HG03521 (cell line): ENCODE measurements around the gene SOCS7.

Experiments used
- ATAC-seq: cut with Tn5 transposase; IDR thresholded peaks from one replicate; pipeline ENCODE4 v1.9.1; 2021; ENCODE audit warnings: mild to moderate bottlenecking, moderate library complexity; ENCODE audit not compliant: unreplicated experiment

SOCS7 gene

GRCh38 chr17:38336838-38337237 lies 14.8 kb upstream of the SOCS7 start:
- ATAC-seq = no peak

DNA sequence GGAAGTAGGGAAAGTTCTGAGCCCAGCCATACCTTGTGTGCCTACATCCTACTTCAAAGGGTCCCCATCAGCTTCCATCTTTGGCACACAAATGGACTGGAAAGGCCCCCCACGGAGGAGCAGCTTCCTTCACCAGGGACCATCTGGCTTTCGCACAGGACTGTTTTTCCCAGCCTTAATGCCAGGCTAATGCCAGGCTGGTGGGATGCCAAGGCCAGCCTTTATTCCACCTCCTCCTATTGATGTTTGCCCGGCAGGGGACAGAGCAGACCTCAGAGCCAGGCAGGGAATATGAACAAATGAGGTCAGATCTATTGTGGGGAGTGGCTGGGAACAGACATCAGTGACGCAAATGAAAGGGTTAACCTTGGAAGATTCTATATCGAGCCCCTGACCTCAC lies 13.6 kb upstream of the SOCS7 start:
- ATAC-seq = no peak

GRCh38 chr17:38338535-38338934 lies 13.1 kb upstream of the SOCS7 start:
- ATAC-seq = no peak

DNA sequence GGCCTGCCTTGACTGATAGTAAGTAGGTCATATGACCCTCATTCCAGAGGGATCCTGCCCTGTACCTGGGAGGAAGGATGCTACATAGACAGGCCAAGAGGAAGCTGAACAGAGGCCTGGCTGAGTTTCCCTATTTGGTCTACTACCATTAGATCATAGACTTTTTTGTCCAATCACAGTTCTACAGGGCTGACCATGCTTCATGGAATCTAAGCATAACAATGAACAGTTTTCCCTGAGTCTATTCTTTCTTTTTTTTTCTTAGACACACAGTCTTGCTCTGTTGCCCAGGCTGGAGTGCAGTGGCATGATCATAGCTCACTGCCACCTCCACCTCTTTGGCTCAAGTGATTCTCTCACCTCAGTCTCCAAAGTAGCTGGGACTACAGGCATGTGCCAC lies 11.8 kb upstream of the SOCS7 start:
- no peak for ATAC-seq

- ATAC-seq = no peak
Measured at GRCh38 chr17:38341035-38341721, 10.5 kb upstream of the SOCS7 start.

DNA sequence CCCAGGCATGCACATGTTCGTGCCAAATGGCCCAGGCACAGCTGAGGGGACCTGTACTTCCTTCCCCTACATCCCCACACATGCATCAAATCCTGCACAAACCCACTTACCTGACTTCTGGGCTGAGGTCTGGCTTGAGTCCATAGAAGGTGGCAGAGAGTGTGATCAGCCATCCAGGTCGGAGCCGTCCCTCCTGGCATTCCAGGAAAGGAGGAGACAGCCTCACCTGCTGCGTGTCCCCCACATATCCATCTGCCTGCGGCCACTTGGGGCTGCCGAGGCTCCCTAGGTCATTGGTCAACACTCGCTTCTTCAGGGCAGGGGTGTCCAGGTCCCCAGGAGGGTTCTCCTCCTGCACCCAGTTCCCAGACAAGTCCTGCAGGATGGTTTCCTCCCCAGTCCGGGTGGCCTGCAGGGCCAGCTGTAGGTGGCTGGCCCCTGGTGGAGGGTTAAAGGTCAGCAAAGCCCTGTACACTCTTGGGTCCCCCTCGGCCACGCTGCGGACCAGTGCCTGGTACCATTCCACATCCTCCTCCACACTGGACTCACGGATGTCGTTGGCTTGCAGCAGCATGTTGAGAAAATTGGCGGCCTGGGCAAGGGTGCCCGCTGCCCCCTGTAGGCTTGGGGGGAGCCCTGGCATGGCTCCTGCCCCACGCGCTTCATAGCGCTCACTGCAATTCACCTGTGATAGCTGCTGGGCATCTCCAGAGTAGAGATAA lies 8.6 kb upstream of the SOCS7 start:
- no peak for ATAC-seq

- ATAC-seq = no peak
Measured at GRCh38 chr17:38343608-38344419, 7.8 kb upstream of the SOCS7 start, which contains the start of gene GPR179. TSS of gene GPR179 (minus strand) at chr17:38343956. CDS start at chr17:38343789, 167 bp downstream.

- no peak for ATAC-seq
Measured at GRCh38 chr17:38344420-38344745, 7.3 kb upstream of the SOCS7 start.

DNA sequence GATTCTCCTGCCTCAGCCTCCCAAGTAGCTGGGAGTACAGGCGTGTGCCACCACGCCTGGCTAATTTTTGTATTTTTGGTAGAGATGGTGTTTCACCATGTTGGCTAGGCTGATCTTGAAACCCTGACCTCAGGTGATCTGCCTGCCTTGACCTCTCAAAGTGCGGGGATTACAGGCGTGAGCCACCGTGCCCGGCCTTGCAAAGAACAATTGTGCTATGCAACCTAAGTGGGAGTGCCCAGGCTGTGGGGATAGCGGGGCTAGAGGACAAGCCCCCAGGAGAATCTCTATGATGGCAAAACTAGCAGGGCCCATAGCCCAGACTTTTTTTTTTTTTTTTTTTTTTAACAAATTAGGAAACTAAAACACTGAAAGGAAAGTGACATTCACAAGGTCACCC lies 5.9 kb upstream of the SOCS7 start:
- ATAC-seq = no peak

DNA sequence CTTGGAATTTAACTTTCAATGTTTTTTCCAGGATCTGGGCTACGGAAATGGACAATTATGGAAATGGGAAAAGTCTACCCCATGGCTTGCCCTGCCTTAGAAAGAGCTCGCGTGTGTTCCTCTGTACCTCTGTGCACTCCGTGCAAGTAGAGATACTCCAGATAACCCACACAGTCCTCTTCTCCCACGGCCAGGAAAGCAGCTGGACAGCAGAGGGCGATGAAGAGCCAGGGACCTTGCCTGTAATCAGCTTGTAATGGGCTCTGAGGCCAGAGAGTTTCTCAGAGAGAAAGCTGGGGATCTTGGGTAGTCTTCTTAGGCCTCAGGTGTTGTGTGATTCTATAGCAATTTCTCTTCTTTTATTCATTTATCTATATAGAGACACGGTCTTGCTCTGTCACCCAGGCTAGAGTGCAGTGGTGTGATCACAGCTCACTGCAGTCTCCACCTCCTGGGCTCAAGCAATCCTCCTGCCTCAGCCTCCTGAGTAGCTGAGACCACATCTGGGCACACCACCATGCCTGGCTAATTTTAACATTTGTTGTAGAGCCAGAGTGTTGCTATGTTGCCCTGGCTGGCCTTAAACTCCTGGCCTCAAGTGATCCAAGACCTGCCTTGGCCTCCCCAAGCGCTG lies 2.4 kb upstream of the SOCS7 start:
- ATAC-seq = no peak

GRCh38 chr17:38350035-38350434 lies 1.6 kb upstream of the SOCS7 start:
- ATAC-seq = no peak

DNA sequence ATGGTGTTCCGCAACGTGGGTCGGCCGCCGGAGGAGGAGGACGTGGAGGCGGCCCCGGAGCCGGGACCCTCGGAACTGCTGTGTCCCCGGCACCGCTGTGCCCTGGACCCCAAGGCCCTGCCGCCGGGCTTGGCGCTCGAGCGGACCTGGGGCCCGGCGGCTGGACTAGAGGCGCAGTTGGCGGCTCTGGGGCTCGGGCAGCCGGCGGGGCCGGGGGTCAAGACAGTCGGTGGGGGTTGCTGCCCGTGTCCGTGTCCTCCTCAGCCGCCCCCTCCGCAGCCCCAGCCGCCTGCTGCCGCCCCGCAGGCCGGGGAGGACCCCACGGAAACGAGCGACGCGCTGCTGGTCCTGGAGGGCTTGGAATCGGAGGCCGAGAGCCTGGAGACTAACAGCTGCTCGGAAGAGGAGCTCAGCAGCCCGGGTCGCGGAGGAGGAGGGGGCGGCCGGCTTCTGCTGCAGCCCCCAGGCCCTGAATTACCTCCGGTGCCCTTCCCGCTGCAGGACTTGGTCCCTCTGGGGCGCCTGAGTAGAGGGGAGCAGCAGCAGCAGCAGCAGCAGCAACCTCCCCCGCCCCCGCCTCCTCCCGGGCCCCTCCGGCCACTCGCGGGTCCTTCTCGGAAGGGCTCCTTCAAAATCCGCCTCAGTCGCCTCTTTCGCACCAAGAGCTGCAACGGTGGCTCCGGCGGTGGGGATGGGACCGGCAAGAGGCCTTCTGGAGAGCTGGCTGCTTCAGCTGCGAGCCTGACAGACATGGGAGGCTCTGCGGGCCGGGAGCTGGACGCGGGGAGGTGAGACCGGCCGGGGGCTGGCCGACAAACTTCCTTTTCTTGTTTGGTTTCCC lies 821 bp downstream of the SOCS7 start:
- no peak for ATAC-seq

- no peak for ATAC-seq
Measured at GRCh38 chr17:38353086-38353604, 1.5 kb downstream of the SOCS7 start.

- ATAC-seq = no peak
Measured at GRCh38 chr17:38353668-38354067, 2.0 kb downstream of the SOCS7 start.

- ATAC-seq = no peak
Measured at GRCh38 chr17:38354466-38354865, 2.8 kb downstream of the SOCS7 start.

DNA sequence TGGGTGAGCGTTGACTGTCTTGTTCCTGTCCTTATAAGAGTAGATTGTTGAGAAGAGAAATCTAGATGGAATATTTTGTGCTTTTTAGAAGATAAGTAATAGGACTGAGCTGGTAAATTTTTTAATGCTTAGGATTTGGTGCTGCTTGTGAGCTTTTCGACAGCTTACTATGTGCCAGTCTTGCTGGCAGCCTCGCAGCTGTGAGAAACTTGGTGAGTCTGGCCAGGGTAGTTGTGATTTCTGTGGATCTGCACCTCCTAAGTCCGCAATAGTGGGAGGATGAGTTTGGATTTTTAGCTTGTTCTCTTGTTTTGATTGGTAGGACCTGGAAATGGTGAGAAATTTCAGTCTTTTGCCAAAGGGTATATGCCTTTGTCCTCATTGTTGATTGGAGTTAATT lies 3.6 kb downstream of the SOCS7 start:
- ATAC-seq = no peak

- ATAC-seq = no peak
Measured at GRCh38 chr17:38357486-38358123, 6.0 kb downstream of the SOCS7 start.

DNA sequence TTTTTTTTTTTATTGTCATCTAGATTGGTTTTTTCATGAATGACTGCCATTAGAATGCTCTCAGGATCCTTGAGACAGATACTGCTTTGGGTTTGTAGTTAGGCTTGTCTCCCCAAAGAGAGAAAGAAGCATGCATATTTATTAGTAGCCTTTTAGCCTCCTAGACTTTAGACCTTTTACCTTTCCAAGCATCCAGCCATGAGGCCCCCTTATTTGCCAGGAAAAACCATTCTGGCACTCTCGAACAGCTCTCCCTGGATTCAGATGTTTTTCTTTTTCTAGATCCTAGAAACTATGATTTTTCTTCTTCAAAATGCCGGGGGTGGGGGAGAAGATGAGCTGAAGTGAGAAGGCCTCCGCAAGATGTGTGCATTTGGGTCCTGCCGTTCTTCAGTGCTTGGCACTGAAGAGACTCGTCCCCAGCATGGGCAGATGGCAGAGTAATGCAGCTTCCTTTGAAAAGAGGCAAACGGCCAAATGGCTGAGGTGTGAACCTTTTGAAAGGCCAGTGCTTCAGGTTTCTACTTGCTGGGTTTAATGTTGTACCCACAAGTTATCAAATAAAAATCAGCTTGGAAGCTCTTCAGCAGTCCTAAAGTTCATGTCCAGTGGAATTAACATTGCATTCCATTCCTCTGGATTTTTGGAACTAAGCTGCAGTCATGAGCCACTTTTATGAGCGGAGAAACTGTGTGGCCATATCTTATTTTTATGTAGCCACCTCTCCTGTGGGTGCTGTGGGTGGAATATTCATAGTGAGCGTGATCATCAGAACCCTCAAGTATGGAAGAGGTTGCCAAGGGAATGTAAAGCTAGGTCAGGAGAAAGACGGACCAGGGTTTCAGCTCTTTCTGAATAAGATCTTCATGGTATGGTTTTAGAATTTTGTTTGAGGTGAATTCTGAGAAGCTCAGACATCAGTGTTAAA lies 7.2 kb downstream of the SOCS7 start:
- no peak for ATAC-seq
